SJSA1 (cell line): ENCODE data around the gene RNASE7. TPM values are rescaled to one million over a fixed set of nuclear protein-coding genes. Genes with fewer than 3 reads are reported as not detected.

Source experiments
- DNase-seq, 2 experiments: peaks; one replicate each; pipeline ENCODE4 v3.0.0-alpha.2; 2015 to 2020; ENCODE audit warnings: low spot score in 2 of 2, low read depth in 1 of 2
- H3K27ac ChIP-seq: fragments of 250-450 bp; sonication (Bioruptor Pico); 2 replicates; pipeline ENCODE4 v1.5.1; 2020; ENCODE audit warnings: mild to moderate bottlenecking, moderate library complexity
- H3K27me3 ChIP-seq: fragments of 250-450 bp; sonication (Bioruptor Pico); replicated peaks from 2 replicates; pipeline ENCODE4 v1.5.1; 2020; ENCODE audit warnings: mild to moderate bottlenecking, moderate library complexity
- H3K36me3 ChIP-seq: fragments of 250-450 bp; sonication (Bioruptor Pico); 2 replicates; pipeline ENCODE4 v1.5.1; 2020; ENCODE audit warnings: mild to moderate bottlenecking
- H3K4me1 ChIP-seq: fragments of 250-450 bp; sonication (Bioruptor Pico); replicated peaks from 2 replicates; pipeline ENCODE4 v1.6.1; 2021; ENCODE audit warnings: mild to moderate bottlenecking
- H3K4me3 ChIP-seq: fragments of 250-450 bp; sonication (Bioruptor Pico); 2 replicates; pipeline ENCODE4 v1.5.1; 2020; ENCODE audit warnings: mild to moderate bottlenecking
- H3K9me3 ChIP-seq: fragments of 250-450 bp; sonication (Bioruptor Pico); replicated peaks from 2 replicates; pipeline ENCODE4 v1.5.1; 2020; ENCODE audit warnings: mild to moderate bottlenecking
- total RNA-seq: library from RNA; depleted of rRNA; stranded (reverse); fragments of >200 nt; shearing (Covaris generic); gene quantifications from 2 replicates; pipeline ENCODE4 v1.2.3, GENCODE V29; 2014

RNASE7 gene
- total RNA-seq, 1 experiment from 2014 or later = not detected

- Histone ChIP-seq H3K4me1 (no peaks in the 10 kb centered on the region), H3K36me3 (no peaks in the 10 kb centered on the region), H3K27ac (no peak overlapping the region), H3K9me3 (no peaks in the 10 kb centered on the region), H3K27me3 (0 out of 2 replicates have a peak, but pooled peaks cover 3% of the 10 kb centered on the region), H3K4me3 (no peak overlapping the region)
- DNase-seq = no peak
Observed at GRCh38 chr14:21043387-21043973, 1.3 kb downstream of the RNASE7 start.

GRCh38 chr14:21043974-21044618 is 1.9 kb downstream of the RNASE7 start:
- Histone ChIP-seq H3K36me3 (no peaks in the 10 kb centered on the region), H3K4me1 (no peaks in the 10 kb centered on the region), H3K4me3 (no peak overlapping the region), H3K27me3 (0 out of 2 replicates have a peak, but pooled peaks cover 3% of the 10 kb centered on the region), H3K9me3 (no peaks in the 10 kb centered on the region), H3K27ac (no peak overlapping the region)
- DNase-seq = no peak

GRCh38 chr14:21047378-21047781 is 5.2 kb downstream of the RNASE7 start:
- no peaks in the 10 kb centered on the region for H3K4me1 ChIP-seq
- 0 out of 2 replicates have a peak, but pooled peaks cover 3% of the 10 kb centered on the region for H3K27me3 ChIP-seq
- no peaks in the 10 kb centered on the region for H3K36me3 ChIP-seq
- H3K9me3 ChIP-seq = no peaks in the 10 kb centered on the region
- H3K4me3 ChIP-seq = no peak overlapping the region
- no peak overlapping the region for H3K27ac ChIP-seq
- DNase-seq = no peak

GRCh38 chr14:21048638-21049037 is 6.5 kb downstream of the RNASE7 start:
- Histone ChIP-seq H3K9me3 (no peaks in the 10 kb centered on the region), H3K4me1 (no peaks in the 10 kb centered on the region), H3K4me3 (no peak overlapping the region), H3K27me3 (0 out of 2 replicates have a peak, but pooled peaks cover 3% of the 10 kb centered on the region), H3K36me3 (no peaks in the 10 kb centered on the region), H3K27ac (no peak overlapping the region)
- DNase-seq = no peak

GRCh38 chr14:21049271-21049673 is 7.1 kb downstream of the RNASE7 start:
- Histone ChIP-seq H3K36me3 (no peaks in the 10 kb centered on the region), H3K9me3 (no peaks in the 10 kb centered on the region), H3K4me3 (no peak overlapping the region), H3K4me1 (no peaks in the 10 kb centered on the region), H3K27ac (no peak overlapping the region), H3K27me3 (0 out of 2 replicates have a peak, but pooled peaks cover 3% of the 10 kb centered on the region)
- no peak for DNase-seq

- Histone ChIP-seq H3K4me1 (no peaks in the 10 kb centered on the region), H3K36me3 (no peaks in the 10 kb centered on the region), H3K9me3 (no peaks in the 10 kb centered on the region), H3K27ac (no peak overlapping the region), H3K27me3 (0 out of 2 replicates have a peak, but pooled peaks cover 2% of the 10 kb centered on the region), H3K4me3 (no peak overlapping the region)
- no peak for DNase-seq
Observed at GRCh38 chr14:21050597-21050996, 8.4 kb downstream of the RNASE7 start.

GRCh38 chr14:21053184-21054122 is 11.3 kb downstream of the RNASE7 start:
- DNase-seq = no peak
- no peaks in the 10 kb centered on the region for H3K36me3 ChIP-seq
- H3K9me3 ChIP-seq = no peaks in the 10 kb centered on the region
- H3K27me3 ChIP-seq = no peaks in the 10 kb centered on the region
- H3K27ac ChIP-seq = no peak overlapping the region
- H3K4me1 ChIP-seq = no peaks in the 10 kb centered on the region
- H3K4me3 ChIP-seq = no peak overlapping the region

GRCh38 chr14:21054123-21054767 is 12.1 kb downstream of the RNASE7 start:
- H3K4me1 ChIP-seq = no peaks in the 10 kb centered on the region
- no peaks in the 10 kb centered on the region for H3K36me3 ChIP-seq
- no peak for DNase-seq
- no peaks in the 10 kb centered on the region for H3K27me3 ChIP-seq
- H3K4me3 ChIP-seq = no peak overlapping the region
- H3K9me3 ChIP-seq = no peaks in the 10 kb centered on the region
- H3K27ac ChIP-seq = no peak overlapping the region

GRCh38 chr14:21054768-21055145 is 12.6 kb downstream of the RNASE7 start:
- Histone ChIP-seq H3K4me3 (no peak overlapping the region), H3K36me3 (no peaks in the 10 kb centered on the region), H3K4me1 (no peaks in the 10 kb centered on the region), H3K27ac (no peak overlapping the region), H3K9me3 (no peaks in the 10 kb centered on the region), H3K27me3 (no peaks in the 10 kb centered on the region)
- no peak for DNase-seq

GRCh38 chr14:21055432-21056117 is 13.4 kb downstream of the RNASE7 start:
- Histone ChIP-seq H3K4me1 (no peaks in the 10 kb centered on the region), H3K36me3 (no peaks in the 10 kb centered on the region), H3K4me3 (no peak overlapping the region), H3K27ac (no peak overlapping the region), H3K9me3 (no peaks in the 10 kb centered on the region), H3K27me3 (no peaks in the 10 kb centered on the region)
- DNase-seq = no peak

- Histone ChIP-seq H3K4me1 (no peaks in the 10 kb centered on the region), H3K36me3 (no peaks in the 10 kb centered on the region), H3K4me3 (no peak overlapping the region), H3K27me3 (no peaks in the 10 kb centered on the region), H3K27ac (no peak overlapping the region), H3K9me3 (no peaks in the 10 kb centered on the region)
- DNase-seq = no peak
Observed at GRCh38 chr14:21056520-21057163, 14.5 kb downstream of the RNASE7 start.

- H3K27me3 ChIP-seq = no peaks in the 10 kb centered on the region
- no peaks in the 10 kb centered on the region for H3K36me3 ChIP-seq
- no peak within 1 kb of the TSS for H3K4me3 ChIP-seq
- DNase-seq = no peak
- H3K4me1 ChIP-seq = peaks cover 2% of the 10 kb centered on the region
- H3K27ac ChIP-seq = no peak within 1 kb of the TSS
- no peaks in the 10 kb centered on the region for H3K9me3 ChIP-seq
Observed at GRCh38 chr14:21057803-21058675, 15.9 kb downstream of the RNASE7 start, which contains the start of gene RNASE8. RNASE8 (plus strand) TSS chr14:21057822; CDS start chr14:21057893, 71 bp downstream.
